RWPE2 (cell line): ENCODE data around the gene EP300.
"Not testable (repeated sequence)": the region's sequence is repeated elsewhere in the genome, so short reads cannot be mapped to it uniquely, and the experiment has no call there.

ENCODE experiments used
- ATAC-seq: fragments of 200-7000 bp; cut with Tn5 transposase; 3 replicates; pipeline ENCODE4 v1.9.1; 2021; ENCODE audit warnings: low read depth
- DNase-seq: peaks from one replicate; pipeline ENCODE4 v3.0.0-alpha.2; 2020; ENCODE audit warnings: low spot score
- H3K27ac ChIP-seq: fragments of 450-650 bp; 2 replicates; pipeline ENCODE4 v1.5.1; 2017; ENCODE audit warnings: mild to moderate bottlenecking; ENCODE audit not compliant: poor library complexity, severe bottlenecking
- H3K27me3 ChIP-seq: fragments of 250-450 bp; sonication (Bioruptor Pico); 2 replicates; pipeline ENCODE4 v1.5.1; 2021; ENCODE audit warnings: mild to moderate bottlenecking, moderate library complexity; ENCODE audit not compliant: insufficient read depth, poor library complexity, severe bottlenecking
- H3K36me3 ChIP-seq: fragments of 250-450 bp; sonication (Bioruptor Pico); 2 replicates; pipeline ENCODE4 v1.5.1; 2020; ENCODE audit warnings: low read depth, mild to moderate bottlenecking, moderate library complexity
- H3K4me1 ChIP-seq: fragments of 250-450 bp; sonication (Bioruptor Pico); 2 replicates; pipeline ENCODE4 v1.5.1; 2021; ENCODE audit warnings: mild to moderate bottlenecking, moderate library complexity; ENCODE audit not compliant: insufficient read depth, poor library complexity, severe bottlenecking
- H3K4me3 ChIP-seq: fragments of 250-450 bp; sonication (Bioruptor Pico); 2 replicates; pipeline ENCODE4 v1.5.1; 2021; ENCODE audit warnings: mild to moderate bottlenecking, moderate library complexity; ENCODE audit not compliant: severe bottlenecking
- H3K9me3 ChIP-seq: fragments of 250-450 bp; sonication (Bioruptor Pico); 2 replicates; pipeline ENCODE4 v1.5.1; 2021; ENCODE audit warnings: mild to moderate bottlenecking, moderate library complexity; ENCODE audit not compliant: severe bottlenecking
- TF ChIP-seq, protein P1 (sequence below): fragments of 450-650 bp; IDR thresholded peaks from one replicate; pipeline ENCODE4 v1.5.1; 2017; ENCODE audit warnings: mild to moderate bottlenecking, moderate library complexity; ENCODE audit not compliant: poor library complexity, severe bottlenecking

Gene EP300

DNA sequence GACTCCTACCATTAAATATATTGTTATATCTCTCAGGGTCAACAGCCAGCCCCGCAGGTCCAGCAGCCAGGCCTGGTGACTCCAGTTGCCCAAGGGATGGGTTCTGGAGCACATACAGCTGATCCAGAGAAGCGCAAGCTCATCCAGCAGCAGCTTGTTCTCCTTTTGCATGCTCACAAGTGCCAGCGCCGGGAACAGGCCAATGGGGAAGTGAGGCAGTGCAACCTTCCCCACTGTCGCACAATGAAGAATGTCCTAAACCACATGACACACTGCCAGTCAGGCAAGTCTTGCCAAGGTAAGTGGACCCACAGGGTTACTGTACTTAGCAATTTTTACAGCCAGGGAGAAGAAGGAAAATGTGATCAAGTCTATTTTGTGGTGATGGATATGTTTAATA lies 35.1 kb downstream of the EP300 start:
- DNase-seq (no peak), ATAC-seq (no peak)
- TF ChIP-seq, protein P1, sequence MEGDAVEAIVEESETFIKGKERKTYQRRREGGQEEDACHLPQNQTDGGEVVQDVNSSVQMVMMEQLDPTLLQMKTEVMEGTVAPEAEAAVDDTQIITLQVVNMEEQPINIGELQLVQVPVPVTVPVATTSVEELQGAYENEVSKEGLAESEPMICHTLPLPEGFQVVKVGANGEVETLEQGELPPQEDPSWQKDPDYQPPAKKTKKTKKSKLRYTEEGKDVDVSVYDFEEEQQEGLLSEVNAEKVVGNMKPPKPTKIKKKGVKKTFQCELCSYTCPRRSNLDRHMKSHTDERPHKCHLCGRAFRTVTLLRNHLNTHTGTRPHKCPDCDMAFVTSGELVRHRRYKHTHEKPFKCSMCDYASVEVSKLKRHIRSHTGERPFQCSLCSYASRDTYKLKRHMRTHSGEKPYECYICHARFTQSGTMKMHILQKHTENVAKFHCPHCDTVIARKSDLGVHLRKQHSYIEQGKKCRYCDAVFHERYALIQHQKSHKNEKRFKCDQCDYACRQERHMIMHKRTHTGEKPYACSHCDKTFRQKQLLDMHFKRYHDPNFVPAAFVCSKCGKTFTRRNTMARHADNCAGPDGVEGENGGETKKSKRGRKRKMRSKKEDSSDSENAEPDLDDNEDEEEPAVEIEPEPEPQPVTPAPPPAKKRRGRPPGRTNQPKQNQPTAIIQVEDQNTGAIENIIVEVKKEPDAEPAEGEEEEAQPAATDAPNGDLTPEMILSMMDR, result no peak
- H3K27ac ChIP-seq, result no peak overlapping the region
- H3K36me3 ChIP-seq, result peaks cover 90% of the 10 kb centered on the region
- no peaks in the 10 kb centered on the region for H3K9me3 ChIP-seq
- no peak overlapping the region for H3K4me3 ChIP-seq
- peaks cover 12% of the 10 kb centered on the region for H3K4me1 ChIP-seq
- no peaks in the 10 kb centered on the region for H3K27me3 ChIP-seq

DNA sequence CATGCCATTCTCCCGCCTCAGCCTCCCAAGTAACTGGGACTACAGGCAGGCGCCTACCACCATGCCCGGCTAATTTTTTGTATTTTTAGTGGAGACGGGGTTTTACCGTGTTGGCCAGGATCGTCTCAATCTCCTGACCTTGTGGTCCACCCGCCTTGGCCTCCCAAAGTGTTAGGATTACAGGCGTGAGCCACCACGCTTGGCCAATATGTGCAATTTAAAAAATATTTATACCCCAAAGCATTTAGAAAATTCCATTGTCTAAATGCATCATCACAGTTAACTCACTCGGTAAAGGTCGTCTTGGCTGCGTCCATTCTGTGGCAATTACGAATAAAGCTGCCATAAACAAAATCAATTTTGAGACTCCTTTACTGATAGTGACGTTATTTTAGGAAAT lies 36.2 kb downstream of the EP300 start:
- Histone ChIP-seq H3K36me3 (peaks cover 91% of the 10 kb centered on the region), H3K9me3 (no peaks in the 10 kb centered on the region), H3K27ac (no peak overlapping the region), H3K4me1 (peaks cover under 1% of the 10 kb centered on the region), H3K4me3 (no peak overlapping the region), H3K27me3 (no peaks in the 10 kb centered on the region)
- TF ChIP-seq, protein P1, result no peak
- DNase-seq (no peak), ATAC-seq (no peak)

DNA sequence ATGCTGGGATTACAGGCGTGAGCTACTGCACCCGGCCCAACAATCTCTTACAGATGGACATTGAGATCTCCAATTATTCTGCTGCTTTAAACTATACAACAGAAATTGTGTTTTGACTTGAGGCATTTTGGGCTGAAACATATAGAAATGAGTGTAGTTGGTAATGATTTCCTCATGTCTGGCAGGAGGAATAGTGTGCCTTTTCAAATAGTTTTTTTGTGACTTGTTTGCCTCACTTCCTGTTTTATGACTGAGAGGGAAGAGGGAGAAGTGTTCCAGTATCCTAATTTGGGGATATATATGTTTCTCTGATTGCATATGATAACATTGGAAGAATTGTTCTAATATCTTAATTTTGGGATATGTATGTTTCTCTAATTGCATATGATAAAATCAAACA lies 40.2 kb downstream of the EP300 start:
- TF ChIP-seq, protein P1, result no peak
- Histone ChIP-seq H3K36me3 (peaks cover 92% of the 10 kb centered on the region), H3K9me3 (no peaks in the 10 kb centered on the region), H3K4me1 (no peaks in the 10 kb centered on the region), H3K4me3 (no peak overlapping the region), H3K27me3 (no peaks in the 10 kb centered on the region), H3K27ac (no peak overlapping the region)
- no peak for DNase-seq
- no peak for ATAC-seq

DNA sequence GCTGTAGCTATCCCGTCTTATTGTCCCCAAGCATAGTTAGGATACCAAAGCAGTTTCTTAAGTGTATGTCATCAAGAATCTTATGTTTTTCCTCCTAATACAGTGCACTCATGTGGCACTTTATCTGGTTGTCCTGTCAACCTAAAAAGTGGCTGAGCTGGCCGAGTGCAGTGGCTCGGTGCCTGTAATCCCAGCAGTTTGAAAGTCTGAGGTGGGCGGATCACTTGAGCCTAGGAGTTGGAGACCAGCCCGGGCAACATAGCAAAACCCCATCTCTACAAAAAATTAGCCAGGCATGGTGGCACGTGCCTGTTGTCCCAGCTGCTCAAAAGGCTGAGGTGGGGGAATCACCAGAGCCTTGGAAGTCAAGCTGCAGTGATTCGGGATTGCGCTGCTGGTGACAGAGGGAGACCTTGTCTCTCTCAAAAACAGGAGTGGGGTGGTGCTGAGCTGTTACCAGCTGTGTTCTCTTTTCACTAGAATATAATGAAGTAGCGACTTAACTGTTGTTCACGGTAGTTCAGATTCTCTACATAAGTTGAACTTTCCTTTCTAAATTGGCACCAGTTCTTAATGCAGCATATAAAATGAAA lies 48.1 kb downstream of the EP300 start:
- H3K27me3 ChIP-seq, result no peaks in the 10 kb centered on the region
- H3K9me3 ChIP-seq, result no peaks in the 10 kb centered on the region
- no peaks in the 10 kb centered on the region for H3K4me1 ChIP-seq
- H3K36me3 ChIP-seq, result peaks cover 99% of the 10 kb centered on the region
- ATAC-seq (no peak), DNase-seq (no peak)
- no peak overlapping the region for H3K4me3 ChIP-seq
- no peak overlapping the region for H3K27ac ChIP-seq
- TF ChIP-seq, protein P1, result no peak

DNA sequence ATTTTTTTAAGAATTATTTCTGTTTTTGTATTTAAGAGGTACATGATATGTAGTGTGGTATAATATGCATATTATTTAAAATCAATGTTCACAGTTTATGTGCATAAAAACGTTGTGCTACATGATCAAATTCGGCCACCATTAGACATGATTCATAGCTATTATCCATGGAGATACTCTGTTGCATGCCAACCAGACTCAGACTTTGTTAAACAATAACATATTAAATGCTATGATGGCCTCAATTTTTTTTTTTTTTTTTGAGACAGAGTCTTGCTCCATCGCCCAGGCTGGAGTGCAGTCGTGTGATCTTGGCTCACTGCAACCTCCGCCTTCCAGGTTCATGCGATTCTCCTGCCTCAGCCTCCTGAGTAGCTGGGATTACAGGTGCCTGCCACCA lies 53.5 kb downstream of the EP300 start:
- H3K36me3 ChIP-seq, result peaks cover 100% of the 10 kb centered on the region
- H3K4me3 ChIP-seq, H3K9me3 ChIP-seq, ATAC-seq, H3K4me1 ChIP-seq, H3K27ac ChIP-seq, DNase-seq, H3K27me3 ChIP-seq: not testable (repeated sequence)
